GM12865 (cell line): ENCODE results near the gene DOHH.

ENCODE experiments used
- DNase-seq: peaks from one replicate; pipeline ENCODE4 v3.0.0; 2010; ENCODE audit warnings: low read depth
- H3K4me3 ChIP-seq: 2 replicates; pipeline ENCODE4 v1.5.1; 2011; ENCODE audit warnings: mild to moderate bottlenecking, low read depth, low read length, control low read depth
- CTCF ChIP-seq: IDR thresholded peaks from 2 replicates; pipeline ENCODE4 v1.5.1; 2011; ENCODE audit warnings: low read length, control low read depth, low read depth, inconsistent platforms; ENCODE audit not compliant: insufficient read depth; ENCODE audit errors: missing control alignments

DOHH gene

GRCh38 chr19:3506384-3507340, 6.2 kb upstream of the DOHH start:
- peak overlapping the region; percentile 84 for H3K4me3 ChIP-seq
- peak; percentile 35 for DNase-seq
- TF ChIP-seq CTCF: no peak

- no peak for TF ChIP-seq CTCF
- peak within 1 kb of the TSS; percentile 84 for H3K4me3 ChIP-seq
- peak; percentile 100 for DNase-seq
Measured at GRCh38 chr19:3505598-3506383, 5.3 kb upstream of the DOHH start, which contains the start of gene FZR1. TSS of gene FZR1 (plus strand) at chr19:3506311. CDS start at chr19:3522990, 16,679 bp downstream.

- DNase-seq: no peak
- no peak for TF ChIP-seq CTCF
- H3K4me3 ChIP-seq: no peak overlapping the region
Measured at GRCh38 chr19:3504735-3505134, 4.3 kb upstream of the DOHH start.

GRCh38 chr19:3503036-3503572, 2.6 kb upstream of the DOHH start:
- H3K4me3 ChIP-seq: no peak overlapping the region
- DNase-seq: no peak
- TF ChIP-seq CTCF: no peak

GRCh38 chr19:3501780-3502179, 1.3 kb upstream of the DOHH start:
- no peak overlapping the region for H3K4me3 ChIP-seq
- no peak for DNase-seq
- no peak for TF ChIP-seq CTCF

GRCh38 chr19:3499738-3500428, 591 bp downstream of the DOHH start:
- H3K4me3 ChIP-seq: peak overlapping the region; percentile 96
- DNase-seq: no peak
- TF ChIP-seq CTCF: no peak
